Heart left ventricle (tissue), 16 donors: Measurements from ENCODE around the gene AFDN. TPM values are rescaled to one million over a fixed set of nuclear protein-coding genes. Genes with fewer than 3 reads are reported as not detected.

Source experiments
- ATAC-seq, 4 donors: fragments of 200-7000 bp; cut with Tn5 transposase; one replicate each; pipeline ENCODE4 v1.9.1; 2020 to 2022; ENCODE audit warnings: moderate library complexity in 4 of 4, mild to moderate bottlenecking in 3 of 4, moderate number of reproducible peaks in 1 of 4
- DNase-seq, 5 donors: peaks; one replicate each; pipeline ENCODE4 v3.0.0-alpha.2; 2020
- H3K27ac ChIP-seq, 12 donors: fragments of 200-600 bp; sonication (generic) in 4 of 12; one replicate each; pipeline versions ENCODE4 v1.5.0 to v1.8.0; 2016 to 2022; ENCODE audit warnings: mild to moderate bottlenecking in 2 of 12
- H3K27me3 ChIP-seq, 9 donors: fragments of 200-600 bp; sonication (generic) in 2 of 9; one replicate each; pipeline versions ENCODE4 v1.5.1 to v1.8.0; 2016 to 2022; ENCODE audit warnings: mild to moderate bottlenecking in 3 of 9
- H3K36me3 ChIP-seq, 9 donors: fragments of 200-600 bp; sonication (generic) in 2 of 9; one replicate each; pipeline versions ENCODE4 v1.5.0 to v1.8.0; 2018 to 2022; ENCODE audit warnings: mild to moderate bottlenecking in 2 of 9
- H3K4me1 ChIP-seq, 12 donors: fragments of 200-600 bp; sonication (generic) in 4 of 12; one replicate each; pipeline versions ENCODE4 v1.5.0 to v1.8.0; 2016 to 2022; ENCODE audit warnings: mild to moderate bottlenecking in 3 of 12
- H3K4me3 ChIP-seq, 12 donors: fragments of 200-600 bp; sonication (generic) in 4 of 12; one replicate each; pipeline versions ENCODE4 v1.5.0 to v1.8.0; 2017 to 2022; ENCODE audit warnings: mild to moderate bottlenecking in 9 of 12, moderate library complexity in 4 of 12
- H3K9me3 ChIP-seq, 12 donors: fragments of 200-600 bp; sonication (generic) in 4 of 12; one replicate each; pipeline versions ENCODE4 v1.5.0 to v1.8.0; 2016 to 2022; ENCODE audit warnings: mild to moderate bottlenecking in 1 of 12
- POLR2A ChIP-seq, 2 donors: fragments of 450-650 bp; IDR thresholded peaks; one replicate each; pipeline ENCODE4 v1.6.1; 2017; ENCODE audit warnings: antibody characterized with exemption in 2 of 2, mild to moderate bottlenecking in 2 of 2, moderate library complexity in 2 of 2
- WGBS, 4 donors: extraction: QIAGEN DNeasy Blood & Tissue Kit in 2 of 4; methylation state at CpG; one replicate each; pipeline versions ENCODE4 v1.1.5 to v1.1.7; 2013 to 2018; 5-methylcytosine and 5-hydroxymethylcytosine counted together
- intact Hi-C, 10 donors: fragments of 100-400 bp; cut with DNase I; formaldehyde crosslinking; loops; one replicate each; pipeline versions ENCODE4 v1.11.1 to v1.14.2; 2022
- polyA plus RNA-seq, 2 donors: library from polyadenylated mRNA; stranded (reverse); fragments of 200-250 nt; gene quantifications; one replicate each; pipeline ENCODE4 v1.2.3, GENCODE V29; 2013
- total RNA-seq, 9 donors: library from RNA; depleted of rRNA in 2 of 9; stranded (reverse); fragments of >200 nt in 2 of 9; fragmentation: NEBNext Ultra II Directional in 3 of 9; extraction: Animal tissue kit (Norgen Biotek cat#: 25700) in 3 of 9; gene quantifications; one replicate each; pipeline versions ENCODE4 v1.1.0 to v1.2.4, GENCODE V29; 2016 to 2023
- TF ChIP-seq, protein P1 (sequence below), 12 donors: fragments of 200-600 bp; sonication (generic) in 4 of 12; IDR thresholded peaks; one replicate each; pipeline versions ENCODE4 v1.5.0 to v1.8.0; 2018 to 2022; ENCODE audit warnings: antibody characterized with exemption in 12 of 12, mild to moderate bottlenecking in 5 of 12
- donor health status: ischemic (EF 13 %, LVEDD 7.1; RV severe dilation, severe dysfunction).
- donor health status: healthy with polysubstance abuse.
- donor health status: DM: no; HTN: yes; CAD: no.
- donor health status: DM: no; HTN: no; CAD: no.
- donor health status: ischemic (EF 25% LVEDD 6.9; RV normal size, moderate dysfunction).
- donor health status: ischemic (EF 25% LVEDD 5.7; RV mildly dilated, moderate dysfunction).
- donor health status: healthy.
- donor health status: DM: yes; HTN: yes; CAD: no.
- donor health status: ischemic (EF 35%, LVEDD 5.7; RV mildly dilated, moderate dysfunction).
- donor health status: nonischemic (EF 11% LVEDD 7.7; RV severe dilation, severe dysfunction).
- donor health status: DM: yes; HTN: yes; CAD: no.
- donor health status: PGD.
- donor health status: ischemic (EF 29% LVEDD 5.4; RV normal size, mild dysfunction).
- donor health status: nonischemic (EF 23%, LVEDD 6.1; RV moderate dilation, normal function).

The AFDN gene
- total and polyA plus RNA-seq, 11 donors = 27.6 to 100 (median 50.4) TPM

DNA sequence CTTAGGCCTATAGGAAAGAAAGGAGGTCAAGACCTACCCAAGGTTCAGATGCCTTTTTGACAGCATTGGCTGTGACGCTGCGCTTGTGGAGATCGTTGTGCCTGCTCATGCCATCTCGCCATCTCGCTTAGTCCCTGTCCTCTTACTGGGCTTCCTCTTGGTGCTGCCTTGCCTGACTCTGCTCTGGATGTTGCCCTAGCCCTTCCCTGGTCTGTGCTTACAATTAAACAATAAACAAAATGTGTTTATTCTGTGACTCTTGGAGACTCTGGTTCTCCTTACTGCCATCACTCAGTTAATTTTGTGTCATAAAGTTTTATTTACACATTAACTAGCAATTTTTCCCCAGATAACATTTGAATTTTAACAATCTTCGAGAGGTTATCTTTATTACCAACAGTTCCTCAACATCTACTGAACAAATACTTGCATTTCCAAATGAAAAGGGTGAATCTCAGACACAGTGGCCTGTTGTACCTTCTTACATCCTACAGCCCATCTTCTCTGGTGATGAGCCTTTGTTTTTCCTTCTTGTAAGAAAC, 11.6 kb downstream of the AFDN start:
- H3K27me3 ChIP-seq = no peaks in the 10 kb centered on the region
- intact Hi-C loops = loop anchor here in 3 of 10 donors (5.0 to 10.0 kb wide), 3 partner anchors 44 to 57 kb away; no protein-coding TSS in a partner anchor
- H3K4me1 ChIP-seq = peaks cover 0 to 64% (median 22%) of the 10 kb centered on the region in 12 donors
- no peak for DNase-seq
- no peaks in the 10 kb centered on the region for H3K9me3 ChIP-seq
- no peak overlapping the region for H3K4me3 ChIP-seq
- ATAC-seq = no peak
- H3K36me3 ChIP-seq = no peaks in the 10 kb centered on the region
- 93 to 97% (median 96%) methylated on average over 6 of the region's 6 CpGs for WGBS, 4 donors
- H3K27ac ChIP-seq = no peak overlapping the region
- TF ChIP-seq, protein P1, sequence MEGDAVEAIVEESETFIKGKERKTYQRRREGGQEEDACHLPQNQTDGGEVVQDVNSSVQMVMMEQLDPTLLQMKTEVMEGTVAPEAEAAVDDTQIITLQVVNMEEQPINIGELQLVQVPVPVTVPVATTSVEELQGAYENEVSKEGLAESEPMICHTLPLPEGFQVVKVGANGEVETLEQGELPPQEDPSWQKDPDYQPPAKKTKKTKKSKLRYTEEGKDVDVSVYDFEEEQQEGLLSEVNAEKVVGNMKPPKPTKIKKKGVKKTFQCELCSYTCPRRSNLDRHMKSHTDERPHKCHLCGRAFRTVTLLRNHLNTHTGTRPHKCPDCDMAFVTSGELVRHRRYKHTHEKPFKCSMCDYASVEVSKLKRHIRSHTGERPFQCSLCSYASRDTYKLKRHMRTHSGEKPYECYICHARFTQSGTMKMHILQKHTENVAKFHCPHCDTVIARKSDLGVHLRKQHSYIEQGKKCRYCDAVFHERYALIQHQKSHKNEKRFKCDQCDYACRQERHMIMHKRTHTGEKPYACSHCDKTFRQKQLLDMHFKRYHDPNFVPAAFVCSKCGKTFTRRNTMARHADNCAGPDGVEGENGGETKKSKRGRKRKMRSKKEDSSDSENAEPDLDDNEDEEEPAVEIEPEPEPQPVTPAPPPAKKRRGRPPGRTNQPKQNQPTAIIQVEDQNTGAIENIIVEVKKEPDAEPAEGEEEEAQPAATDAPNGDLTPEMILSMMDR (IDR thresholded peaks at IDR 0.05) = no peak
- no peak for TF ChIP-seq POLR2A (IDR thresholded peaks at IDR 0.05)

- ATAC-seq (peak in 1 of 4 donors; percentile 57), DNase-seq (no peak)
- Histone ChIP-seq H3K4me3 (no peak overlapping the region), H3K27me3 (no peaks in the 10 kb centered on the region), H3K4me1 (peaks cover 0 to 62% (median 15%) of the 10 kb centered on the region in 12 donors), H3K27ac (no peak overlapping the region), H3K36me3 (no peaks in the 10 kb centered on the region), H3K9me3 (no peaks in the 10 kb centered on the region)
- WGBS, 4 donors = 55 to 71% (median 57%) methylated on average over 3 of the region's 3 CpGs
- no peak for TF ChIP-seq POLR2A (IDR thresholded peaks at IDR 0.05)
- TF ChIP-seq, protein P1 (IDR thresholded peaks at IDR 0.05) = no peak
- intact Hi-C loops = loop anchor here in 3 of 10 donors (5.0 to 10.0 kb wide), 3 partner anchors 43 to 55 kb away; no protein-coding TSS in a partner anchor
Measured at GRCh38 chr6:167839343-167839742, 12.6 kb downstream of the AFDN start.

- peak in 1 of 4 donors; percentile 18 for ATAC-seq
- WGBS, 4 donors = 78 to 91% (median 81%) methylated on average over 6 of the region's 6 CpGs
- DNase-seq = no peak
- Histone ChIP-seq H3K4me3 (no peak overlapping the region), H3K27ac (no peak overlapping the region), H3K4me1 (peaks cover 0 to 62% (median 15%) of the 10 kb centered on the region in 12 donors), H3K27me3 (no peaks in the 10 kb centered on the region), H3K36me3 (no peaks in the 10 kb centered on the region), H3K9me3 (no peaks in the 10 kb centered on the region)
- TF ChIP-seq, protein P1 (IDR thresholded peaks at IDR 0.05) = no peak
- no peak for TF ChIP-seq POLR2A (IDR thresholded peaks at IDR 0.05)
- intact Hi-C loops = loop anchor here in 3 of 10 donors (5.0 to 10.0 kb wide), 3 partner anchors 43 to 55 kb away; no protein-coding TSS in a partner anchor
Measured at GRCh38 chr6:167839755-167840154, 13.0 kb downstream of the AFDN start.

DNA sequence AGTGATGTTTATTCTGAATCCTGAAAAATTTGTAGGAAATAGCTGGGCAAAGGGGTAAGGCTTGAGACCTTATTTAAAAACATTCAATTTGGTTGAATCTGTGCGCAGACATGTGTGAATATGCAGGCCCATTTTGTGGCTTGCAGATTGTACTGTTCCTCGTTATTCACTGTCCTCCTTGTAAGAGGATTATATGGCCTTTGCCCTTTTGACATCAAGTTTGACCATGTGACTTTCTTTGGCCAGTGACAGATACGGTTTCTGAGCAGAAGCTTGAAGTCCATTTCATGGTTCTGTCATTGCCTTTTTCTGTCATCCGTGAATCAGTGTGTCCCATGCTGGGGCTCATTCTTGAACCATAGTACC, 13.4 kb downstream of the AFDN start:
- peaks cover 0 to 62% (median 15%) of the 10 kb centered on the region in 12 donors for H3K4me1 ChIP-seq
- intact Hi-C loops = no loop called here
- no peaks in the 10 kb centered on the region for H3K27me3 ChIP-seq
- WGBS, 4 donors = 92 to 97% (median 95%) methylated on average over 4 of the region's 4 CpGs
- no peaks in the 10 kb centered on the region for H3K36me3 ChIP-seq
- DNase-seq (no peak), ATAC-seq (no peak)
- no peak overlapping the region for H3K27ac ChIP-seq
- no peaks in the 10 kb centered on the region for H3K9me3 ChIP-seq
- TF ChIP-seq, protein P1 (IDR thresholded peaks at IDR 0.05) = no peak
- TF ChIP-seq POLR2A (IDR thresholded peaks at IDR 0.05) = no peak
- no peak overlapping the region for H3K4me3 ChIP-seq
